Vagina (tissue), 2 donors: ENCODE data around the gene WWTR1. TPM values are rescaled to one million over a fixed set of nuclear protein-coding genes. Genes with fewer than 3 reads are reported as not detected.
A peak's percentile ranks its signal among the peaks of the same experiment; 100 is the strongest.

Experiments used
- DNase-seq, 2 donors: peaks; one replicate each; pipeline ENCODE4 v3.0.0-alpha.2; 2017; ENCODE audit errors: extremely low spot score in 2 of 2
- H3K27ac ChIP-seq: fragments of 200-600 bp; sonication (generic); one replicate; pipeline ENCODE4 v1.5.1; 2019
- H3K27me3 ChIP-seq: fragments of 200-600 bp; sonication (generic); one replicate; pipeline ENCODE4 v1.5.1; 2019
- H3K36me3 ChIP-seq, 2 donors: fragments of 200-600 bp; sonication (generic); one replicate each; pipeline ENCODE4 v1.5.1; 2017 to 2019
- H3K4me1 ChIP-seq: fragments of 200-600 bp; sonication (generic); one replicate; pipeline ENCODE4 v1.5.1; 2019
- H3K4me3 ChIP-seq, 2 donors: fragments of 200-600 bp; sonication (generic); 1 replicate in 1 of 2; 2 replicates in 1 of 2; pipeline ENCODE4 v1.5.1; 2016 to 2019
- H3K9me3 ChIP-seq: fragments of 200-600 bp; sonication (generic); one replicate; pipeline ENCODE4 v1.5.1; 2019
- POLR2A ChIP-seq, 2 donors: fragments of 450-650 bp; IDR thresholded peaks; one replicate each; pipeline ENCODE4 v1.6.1; 2017; ENCODE audit warnings: antibody characterized with exemption in 2 of 2, mild to moderate bottlenecking in 2 of 2, moderate library complexity in 2 of 2
- POLR2AphosphoS5 ChIP-seq, 2 donors: sonication (generic); formaldehyde crosslinking; IDR thresholded peaks; one replicate each; pipeline ENCODE4 v1.9.0; 2017; ENCODE audit warnings: antibody characterized with exemption in 2 of 2, mild to moderate bottlenecking in 2 of 2, low read depth in 1 of 2; ENCODE audit not compliant: insufficient read depth in 1 of 2
- intact Hi-C: fragments of 100-400 bp; cut with DNase I; formaldehyde crosslinking; loops from one replicate; pipeline ENCODE4 v1.15.1; 2023
- total RNA-seq: library from RNA; depleted of rRNA; stranded (reverse); fragments of >200 nt; gene quantifications from one replicate; pipeline ENCODE4 v1.2.3, GENCODE V29; 2016
- TF ChIP-seq, protein P1 (sequence below), 3 experiments: fragments of 450-650 bp in 2 of 3; fragments of 200-600 bp in 1 of 3; sonication (generic) in 1 of 3; IDR thresholded peaks; one replicate each; pipeline ENCODE4 v1.5.1; 2017 to 2019; ENCODE audit warnings: antibody characterized with exemption in 3 of 3, mild to moderate bottlenecking in 2 of 3, moderate library complexity in 2 of 3

Gene WWTR1
- total RNA-seq, 1 donor from 2014 or later = 181 TPM

GRCh38 chr3:149593418-149594160, 64.2 kb downstream of the WWTR1 start:
- H3K27ac ChIP-seq = no peak overlapping the region
- intact Hi-C loops = no loop called here
- no peak for DNase-seq
- H3K4me3 ChIP-seq = no peak overlapping the region
- H3K27me3 ChIP-seq = no peaks in the 10 kb centered on the region
- no peaks in the 10 kb centered on the region for H3K9me3 ChIP-seq
- TF ChIP-seq, protein P1, sequence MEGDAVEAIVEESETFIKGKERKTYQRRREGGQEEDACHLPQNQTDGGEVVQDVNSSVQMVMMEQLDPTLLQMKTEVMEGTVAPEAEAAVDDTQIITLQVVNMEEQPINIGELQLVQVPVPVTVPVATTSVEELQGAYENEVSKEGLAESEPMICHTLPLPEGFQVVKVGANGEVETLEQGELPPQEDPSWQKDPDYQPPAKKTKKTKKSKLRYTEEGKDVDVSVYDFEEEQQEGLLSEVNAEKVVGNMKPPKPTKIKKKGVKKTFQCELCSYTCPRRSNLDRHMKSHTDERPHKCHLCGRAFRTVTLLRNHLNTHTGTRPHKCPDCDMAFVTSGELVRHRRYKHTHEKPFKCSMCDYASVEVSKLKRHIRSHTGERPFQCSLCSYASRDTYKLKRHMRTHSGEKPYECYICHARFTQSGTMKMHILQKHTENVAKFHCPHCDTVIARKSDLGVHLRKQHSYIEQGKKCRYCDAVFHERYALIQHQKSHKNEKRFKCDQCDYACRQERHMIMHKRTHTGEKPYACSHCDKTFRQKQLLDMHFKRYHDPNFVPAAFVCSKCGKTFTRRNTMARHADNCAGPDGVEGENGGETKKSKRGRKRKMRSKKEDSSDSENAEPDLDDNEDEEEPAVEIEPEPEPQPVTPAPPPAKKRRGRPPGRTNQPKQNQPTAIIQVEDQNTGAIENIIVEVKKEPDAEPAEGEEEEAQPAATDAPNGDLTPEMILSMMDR (IDR thresholded peaks at IDR 0.05) = no peak
- TF ChIP-seq POLR2AphosphoS5 (IDR thresholded peaks at IDR 0.05; ENCODE audit: insufficient read depth in 1 of 2, low read depth in 1 of 2) (no peak), POLR2A (IDR thresholded peaks at IDR 0.05) (no peak)
- H3K36me3 ChIP-seq = no peaks in the 10 kb centered on the region
- H3K4me1 ChIP-seq = peaks cover 29% of the 10 kb centered on the region

DNA sequence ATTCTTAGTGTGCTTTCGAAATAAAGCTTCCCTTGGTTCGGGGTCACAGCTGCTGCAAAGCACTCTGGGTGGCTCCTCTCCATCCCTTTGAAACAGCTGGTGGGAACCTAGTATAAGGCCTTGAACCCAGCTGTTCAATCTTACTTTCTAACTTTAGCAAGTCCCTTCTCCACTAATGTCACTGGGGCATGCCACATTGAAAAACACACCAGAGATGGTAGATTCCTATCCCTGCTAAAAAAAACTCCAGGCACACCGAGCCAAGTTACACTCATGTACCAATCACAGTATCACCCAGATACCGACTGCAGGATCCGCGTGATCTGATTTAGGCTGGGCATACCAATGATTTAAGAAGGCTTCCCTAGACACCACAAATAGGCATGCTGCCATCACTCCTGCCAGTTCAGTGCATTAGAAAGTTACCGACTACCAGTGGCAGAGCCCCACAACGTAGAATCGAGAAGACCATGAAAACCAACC, 65.0 kb downstream of the WWTR1 start:
- Histone ChIP-seq H3K27me3 (no peaks in the 10 kb centered on the region), H3K4me3 (no peak overlapping the region), H3K9me3 (no peaks in the 10 kb centered on the region), H3K27ac (no peak overlapping the region), H3K4me1 (peaks cover 37% of the 10 kb centered on the region), H3K36me3 (no peaks in the 10 kb centered on the region)
- TF ChIP-seq, protein P1 (IDR thresholded peaks at IDR 0.05) = no peak
- no peak for TF ChIP-seq POLR2A (IDR thresholded peaks at IDR 0.05)
- TF ChIP-seq POLR2AphosphoS5 (IDR thresholded peaks at IDR 0.05; ENCODE audit: insufficient read depth in 1 of 2, low read depth in 1 of 2) = no peak
- intact Hi-C loops = no loop called here
- DNase-seq = no peak

GRCh38 chr3:149590691-149591441, 67.0 kb downstream of the WWTR1 start:
- TF ChIP-seq POLR2AphosphoS5 (IDR thresholded peaks at IDR 0.05; ENCODE audit: insufficient read depth in 1 of 2, low read depth in 1 of 2) = no peak
- TF ChIP-seq, protein P1 (IDR thresholded peaks at IDR 0.05) = no peak
- no peak for TF ChIP-seq POLR2A (IDR thresholded peaks at IDR 0.05)
- Histone ChIP-seq H3K36me3 (no peaks in the 10 kb centered on the region), H3K4me1 (peaks cover 39% of the 10 kb centered on the region), H3K4me3 (no peak overlapping the region), H3K27me3 (no peaks in the 10 kb centered on the region), H3K9me3 (no peaks in the 10 kb centered on the region), H3K27ac (no peak overlapping the region)
- DNase-seq = no peak
- intact Hi-C loops = no loop called here

GRCh38 chr3:149589332-149589731, 68.5 kb downstream of the WWTR1 start:
- H3K9me3 ChIP-seq = no peaks in the 10 kb centered on the region
- intact Hi-C loops = no loop called here
- no peaks in the 10 kb centered on the region for H3K36me3 ChIP-seq
- peak overlapping the region; percentile 25 for H3K27ac ChIP-seq
- no peaks in the 10 kb centered on the region for H3K27me3 ChIP-seq
- DNase-seq = no peak
- no peak overlapping the region for H3K4me3 ChIP-seq
- peaks cover 41% of the 10 kb centered on the region for H3K4me1 ChIP-seq
- TF ChIP-seq POLR2AphosphoS5 (IDR thresholded peaks at IDR 0.05; ENCODE audit: insufficient read depth in 1 of 2, low read depth in 1 of 2) = peak in 1 of 2 donors; percentile 75
- no peak for TF ChIP-seq POLR2A (IDR thresholded peaks at IDR 0.05)
- TF ChIP-seq, protein P1 (IDR thresholded peaks at IDR 0.05) = no peak
